ENCODE results near the gene UVRAG. TPM values are rescaled to one million over a fixed set of nuclear protein-coding genes. Genes with fewer than 3 reads are reported as not detected.

The UVRAG gene
- total and polyA plus RNA-seq, 2 donors (not counting 1 experiment from before 2014, with no cell fraction given) = 37.7 to 94.1 TPM

GRCh38 chr11:75856912-75857311, 41.9 kb downstream of the UVRAG start:
- no peaks in the 10 kb centered on the region for H3K27me3 ChIP-seq (replicated peaks in 1 of 4; ENCODE audit: control extremely low read depth in 1 of 4, control insufficient read depth in 3 of 4, insufficient read depth in 4 of 4, low read length in 3 of 4)
- peaks cover 10 to 34% of the 10 kb centered on the region in 2 experiments for H3K36me3 ChIP-seq (replicated peaks in 1 of 2; ENCODE audit: control extremely low read depth in 1 of 2, control insufficient read depth in 1 of 2, extremely low read depth in 1 of 2, insufficient read depth in 2 of 2, low read length in 1 of 2)
- intact Hi-C loops (cut with micrococcal nuclease) = no loop called here
- TF ChIP-seq, protein P1, sequence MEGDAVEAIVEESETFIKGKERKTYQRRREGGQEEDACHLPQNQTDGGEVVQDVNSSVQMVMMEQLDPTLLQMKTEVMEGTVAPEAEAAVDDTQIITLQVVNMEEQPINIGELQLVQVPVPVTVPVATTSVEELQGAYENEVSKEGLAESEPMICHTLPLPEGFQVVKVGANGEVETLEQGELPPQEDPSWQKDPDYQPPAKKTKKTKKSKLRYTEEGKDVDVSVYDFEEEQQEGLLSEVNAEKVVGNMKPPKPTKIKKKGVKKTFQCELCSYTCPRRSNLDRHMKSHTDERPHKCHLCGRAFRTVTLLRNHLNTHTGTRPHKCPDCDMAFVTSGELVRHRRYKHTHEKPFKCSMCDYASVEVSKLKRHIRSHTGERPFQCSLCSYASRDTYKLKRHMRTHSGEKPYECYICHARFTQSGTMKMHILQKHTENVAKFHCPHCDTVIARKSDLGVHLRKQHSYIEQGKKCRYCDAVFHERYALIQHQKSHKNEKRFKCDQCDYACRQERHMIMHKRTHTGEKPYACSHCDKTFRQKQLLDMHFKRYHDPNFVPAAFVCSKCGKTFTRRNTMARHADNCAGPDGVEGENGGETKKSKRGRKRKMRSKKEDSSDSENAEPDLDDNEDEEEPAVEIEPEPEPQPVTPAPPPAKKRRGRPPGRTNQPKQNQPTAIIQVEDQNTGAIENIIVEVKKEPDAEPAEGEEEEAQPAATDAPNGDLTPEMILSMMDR (IDR thresholded peaks at IDR 0.05) = no peak
- no peak for TF ChIP-seq EZH2 (IDR thresholded peaks at IDR 0.05; ENCODE audit: borderline replicate concordance, insufficient read depth, low read depth, low read length, poor library complexity, severe bottlenecking)
- Mint-ChIP-seq H3K4me3 (no peak overlapping the region), H3K9me3 (ENCODE audit: insufficient read depth) (no peaks in the 10 kb centered on the region), H3K27me3 (no peaks in the 10 kb centered on the region), H3K27ac (peak overlapping the region; percentile 13), H3K4me1 (peaks cover 45% of the 10 kb centered on the region)
- no peak overlapping the region for H3K27ac ChIP-seq (ENCODE audit: low read length in 2 of 2)
- H4K20me1 ChIP-seq (ENCODE audit: control insufficient read depth, insufficient read depth, low read length, poor library complexity, severe bottlenecking) = peaks cover 59% of the 10 kb centered on the region
- H3K9ac ChIP-seq (ENCODE audit: low read length) = no peak overlapping the region
- peaks cover 95% of the 10 kb centered on the region for H3K79me2 ChIP-seq (ENCODE audit: control insufficient read depth, insufficient read depth, low read length)
- peaks cover 5% of the 10 kb centered on the region in 2 donors for H3K4me1 ChIP-seq (ENCODE audit: control insufficient read depth in 2 of 2, insufficient read depth in 2 of 2, low read length in 2 of 2)
- ATAC-seq (ENCODE audit: low read depth) (no peak), DNase-seq (no peak)
- H3K4me3 ChIP-seq (ENCODE audit: control extremely low read depth in 1 of 5, extremely low read depth in 1 of 5, insufficient read depth in 1 of 5, low read depth in 2 of 5, low read length in 4 of 5) = no peak overlapping the region
- CTCF ChIA-PET = interaction anchor here (1.1 to 2.9 kb wide), 4 partner anchors 11 to 54 kb away, joined by 3 to 15 read pairs (median 5); no protein-coding TSS in a partner anchor
- POLR2A ChIA-PET = no interaction called here
- H2AFZ ChIP-seq (ENCODE audit: insufficient read depth, low read depth, low read length, poor library complexity, severe bottlenecking) = no peak overlapping the region
- no peaks in the 10 kb centered on the region for H3K9me3 ChIP-seq (ENCODE audit: control extremely low read depth in 1 of 3, control insufficient read depth in 2 of 3, insufficient read depth in 1 of 3, low read length in 2 of 3)
- H3K4me2 ChIP-seq (replicated peaks; ENCODE audit: low read depth, low read length, poor library complexity, severe bottlenecking) = no peak overlapping the region
- WGBS (ENCODE audit: insufficient coverage) = 91% methylated on average over 3 of the region's 3 CpGs

GRCh38 chr11:75858042-75858441, 43.0 kb downstream of the UVRAG start:
- intact Hi-C loops (cut with micrococcal nuclease) = no loop called here
- no peak overlapping the region for H3K4me3 ChIP-seq (ENCODE audit: control extremely low read depth in 1 of 5, extremely low read depth in 1 of 5, insufficient read depth in 1 of 5, low read depth in 2 of 5, low read length in 4 of 5)

More at GRCh38 chr11:75858042-75858441, 43.0 kb downstream of the UVRAG start:
- H3K27ac ChIP-seq (ENCODE audit: low read length in 2 of 2) = no peak overlapping the region
- POLR2A ChIA-PET = no interaction called here
- DNase-seq (no peak), ATAC-seq (ENCODE audit: low read depth) (no peak)
- peaks cover 63% of the 10 kb centered on the region for H4K20me1 ChIP-seq (ENCODE audit: control insufficient read depth, insufficient read depth, low read length, poor library complexity, severe bottlenecking)
- peaks cover 93% of the 10 kb centered on the region for H3K79me2 ChIP-seq (ENCODE audit: control insufficient read depth, insufficient read depth, low read length)
- no peaks in the 10 kb centered on the region for H3K9me3 ChIP-seq (ENCODE audit: control extremely low read depth in 1 of 3, control insufficient read depth in 2 of 3, insufficient read depth in 1 of 3, low read length in 2 of 3)
- H3K27me3 Mint-ChIP-seq = no peaks in the 10 kb centered on the region
- H3K27ac Mint-ChIP-seq = no peak overlapping the region
- peaks cover 10 to 34% of the 10 kb centered on the region in 2 experiments for H3K36me3 ChIP-seq (replicated peaks in 1 of 2; ENCODE audit: control extremely low read depth in 1 of 2, control insufficient read depth in 1 of 2, extremely low read depth in 1 of 2, insufficient read depth in 2 of 2, low read length in 1 of 2)
- H3K9ac ChIP-seq (ENCODE audit: low read length) = no peak overlapping the region
- H3K27me3 ChIP-seq (replicated peaks in 1 of 4; ENCODE audit: control extremely low read depth in 1 of 4, control insufficient read depth in 3 of 4, insufficient read depth in 4 of 4, low read length in 3 of 4) = no peaks in the 10 kb centered on the region
- CTCF ChIA-PET = interaction anchor here (1.0 kb wide), 1 partner anchor 10 kb away, joined by 3 read pairs; no protein-coding TSS in a partner anchor
- peaks cover 5% of the 10 kb centered on the region in 2 donors for H3K4me1 ChIP-seq (ENCODE audit: control insufficient read depth in 2 of 2, insufficient read depth in 2 of 2, low read length in 2 of 2)
- no peak overlapping the region for H3K4me2 ChIP-seq (replicated peaks; ENCODE audit: low read depth, low read length, poor library complexity, severe bottlenecking)
- no peak overlapping the region for H3K4me3 Mint-ChIP-seq
- TF ChIP-seq, protein P1 (IDR thresholded peaks at IDR 0.05) = no peak
- TF ChIP-seq EZH2 (IDR thresholded peaks at IDR 0.05; ENCODE audit: borderline replicate concordance, insufficient read depth, low read depth, low read length, poor library complexity, severe bottlenecking) = no peak
- H3K4me1 Mint-ChIP-seq = peaks cover 53% of the 10 kb centered on the region
- H2AFZ ChIP-seq (ENCODE audit: insufficient read depth, low read depth, low read length, poor library complexity, severe bottlenecking) = no peak overlapping the region
- no peaks in the 10 kb centered on the region for H3K9me3 Mint-ChIP-seq (ENCODE audit: insufficient read depth)
